ENCODE measurements around the gene DOCK2.

The DOCK2 gene

DNA sequence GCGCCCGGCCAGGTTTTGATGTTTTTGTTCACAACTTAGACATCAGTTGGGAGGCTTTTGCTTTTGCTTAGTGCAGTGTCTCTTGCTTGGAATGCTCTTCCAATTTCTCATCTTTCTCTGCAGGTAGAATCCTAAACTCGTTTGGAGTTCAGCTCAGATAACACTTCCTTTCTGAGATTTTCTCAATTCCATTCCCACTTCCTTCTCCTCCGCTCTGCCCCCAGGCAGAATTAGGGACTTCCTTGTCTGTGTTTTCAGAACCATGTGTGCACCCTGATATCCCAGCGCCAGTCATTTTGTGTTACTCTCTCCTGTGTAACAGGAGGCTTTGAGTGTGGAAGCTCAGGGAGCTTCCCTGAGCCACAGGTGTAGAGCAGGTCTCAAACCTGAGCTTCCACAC, 172.2 kb downstream of the DOCK2 start:
- Histone ChIP-seq H3K27ac (ENCODE audit: poor library complexity, severe bottlenecking) (no peak overlapping the region), H3K4me3 (ENCODE audit: severe bottlenecking) (no peak overlapping the region), H3K27me3 (ENCODE audit: insufficient read depth, poor library complexity, severe bottlenecking) (no peaks in the 10 kb centered on the region), H3K36me3 (ENCODE audit: low read depth) (no peaks in the 10 kb centered on the region), H3K9me3 (ENCODE audit: severe bottlenecking) (no peaks in the 10 kb centered on the region), H3K4me1 (ENCODE audit: insufficient read depth, poor library complexity, severe bottlenecking) (no peaks in the 10 kb centered on the region)
- DNase-seq (ENCODE audit: low spot score) (no peak), ATAC-seq (ENCODE audit: low read depth) (peak; percentile 17; the same call in 1 of the 3 replicates)
- TF ChIP-seq, protein P1, sequence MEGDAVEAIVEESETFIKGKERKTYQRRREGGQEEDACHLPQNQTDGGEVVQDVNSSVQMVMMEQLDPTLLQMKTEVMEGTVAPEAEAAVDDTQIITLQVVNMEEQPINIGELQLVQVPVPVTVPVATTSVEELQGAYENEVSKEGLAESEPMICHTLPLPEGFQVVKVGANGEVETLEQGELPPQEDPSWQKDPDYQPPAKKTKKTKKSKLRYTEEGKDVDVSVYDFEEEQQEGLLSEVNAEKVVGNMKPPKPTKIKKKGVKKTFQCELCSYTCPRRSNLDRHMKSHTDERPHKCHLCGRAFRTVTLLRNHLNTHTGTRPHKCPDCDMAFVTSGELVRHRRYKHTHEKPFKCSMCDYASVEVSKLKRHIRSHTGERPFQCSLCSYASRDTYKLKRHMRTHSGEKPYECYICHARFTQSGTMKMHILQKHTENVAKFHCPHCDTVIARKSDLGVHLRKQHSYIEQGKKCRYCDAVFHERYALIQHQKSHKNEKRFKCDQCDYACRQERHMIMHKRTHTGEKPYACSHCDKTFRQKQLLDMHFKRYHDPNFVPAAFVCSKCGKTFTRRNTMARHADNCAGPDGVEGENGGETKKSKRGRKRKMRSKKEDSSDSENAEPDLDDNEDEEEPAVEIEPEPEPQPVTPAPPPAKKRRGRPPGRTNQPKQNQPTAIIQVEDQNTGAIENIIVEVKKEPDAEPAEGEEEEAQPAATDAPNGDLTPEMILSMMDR (IDR thresholded peaks at IDR 0.05; ENCODE audit: poor library complexity, severe bottlenecking) = no peak

DNA sequence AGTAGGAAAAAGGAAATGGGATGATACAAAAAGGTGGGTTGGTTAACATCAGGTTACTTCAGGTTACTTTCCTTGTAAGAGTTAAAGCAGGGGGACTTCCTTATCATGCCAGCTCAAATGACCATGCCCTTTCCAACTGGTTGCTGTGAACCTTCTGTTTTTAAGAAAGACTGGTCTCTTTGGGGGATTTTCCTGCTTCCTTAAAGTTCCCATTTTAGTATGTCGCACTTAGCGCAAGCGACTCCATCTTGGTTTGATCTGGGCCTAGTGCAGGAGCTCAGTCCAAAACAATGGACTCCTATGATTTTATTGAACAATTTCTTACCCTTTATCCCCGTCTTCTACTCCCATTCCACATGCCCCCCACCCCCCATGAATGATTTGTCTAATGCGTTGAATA, 173.4 kb downstream of the DOCK2 start:
- Histone ChIP-seq H3K4me3 (ENCODE audit: severe bottlenecking) (no peak overlapping the region), H3K27me3 (ENCODE audit: insufficient read depth, poor library complexity, severe bottlenecking) (no peaks in the 10 kb centered on the region), H3K9me3 (ENCODE audit: severe bottlenecking) (no peaks in the 10 kb centered on the region), H3K27ac (ENCODE audit: poor library complexity, severe bottlenecking) (no peak overlapping the region), H3K4me1 (ENCODE audit: insufficient read depth, poor library complexity, severe bottlenecking) (no peaks in the 10 kb centered on the region), H3K36me3 (ENCODE audit: low read depth) (no peaks in the 10 kb centered on the region)
- ATAC-seq (ENCODE audit: low read depth) (no peak), DNase-seq (ENCODE audit: low spot score) (no peak)
- TF ChIP-seq, protein P1 (IDR thresholded peaks at IDR 0.05; ENCODE audit: poor library complexity, severe bottlenecking) = no peak

GRCh38 chr5:169811023-169811422, 173.9 kb downstream of the DOCK2 start:
- no peak for ATAC-seq (ENCODE audit: low read depth)

GRCh38 chr5:169811680-169812079, 174.6 kb downstream of the DOCK2 start:
- Histone ChIP-seq H3K4me1 (ENCODE audit: insufficient read depth, poor library complexity, severe bottlenecking) (no peaks in the 10 kb centered on the region), H3K9me3 (ENCODE audit: severe bottlenecking) (no peaks in the 10 kb centered on the region), H3K27ac (ENCODE audit: poor library complexity, severe bottlenecking) (no peak overlapping the region), H3K36me3 (ENCODE audit: low read depth) (no peaks in the 10 kb centered on the region), H3K27me3 (ENCODE audit: insufficient read depth, poor library complexity, severe bottlenecking) (no peaks in the 10 kb centered on the region), H3K4me3 (ENCODE audit: severe bottlenecking) (no peak overlapping the region)
- ATAC-seq (ENCODE audit: low read depth) (no peak), DNase-seq (ENCODE audit: low spot score) (no peak)
- TF ChIP-seq, protein P1 (IDR thresholded peaks at IDR 0.05; ENCODE audit: poor library complexity, severe bottlenecking) = no peak

More at GRCh38 chr5:169811023-169811422, 173.9 kb downstream of the DOCK2 start:
- Histone ChIP-seq H3K4me3 (ENCODE audit: severe bottlenecking) (no peak overlapping the region), H3K9me3 (ENCODE audit: severe bottlenecking) (no peaks in the 10 kb centered on the region), H3K4me1 (ENCODE audit: insufficient read depth, poor library complexity, severe bottlenecking) (no peaks in the 10 kb centered on the region), H3K27me3 (ENCODE audit: insufficient read depth, poor library complexity, severe bottlenecking) (no peaks in the 10 kb centered on the region), H3K27ac (ENCODE audit: poor library complexity, severe bottlenecking) (no peak overlapping the region), H3K36me3 (ENCODE audit: low read depth) (no peaks in the 10 kb centered on the region)
- no peak for DNase-seq (ENCODE audit: low spot score)
- TF ChIP-seq, protein P1 (IDR thresholded peaks at IDR 0.05; ENCODE audit: poor library complexity, severe bottlenecking) = no peak

DNA sequence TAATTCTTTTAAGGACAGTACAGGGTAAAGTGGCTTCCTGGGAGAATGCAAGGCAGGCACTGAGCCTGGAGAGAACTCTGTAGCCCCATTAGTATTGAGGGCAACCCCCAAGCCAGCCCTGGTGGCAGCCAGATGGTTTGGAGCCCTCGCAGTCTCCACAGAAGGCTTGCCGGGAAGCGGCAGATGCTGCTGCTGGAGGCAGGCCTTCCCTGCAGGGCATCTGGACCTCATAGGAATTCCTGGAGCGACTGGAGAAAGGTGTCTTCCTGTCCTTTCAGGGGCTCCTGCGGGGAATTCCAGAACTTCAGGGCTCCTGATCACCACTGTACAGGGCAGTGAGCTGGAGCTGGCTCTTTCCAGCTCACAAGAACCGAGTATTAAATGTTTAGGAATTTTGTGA, 175.7 kb downstream of the DOCK2 start:
- H3K36me3 ChIP-seq (ENCODE audit: low read depth) = no peaks in the 10 kb centered on the region
- no peak overlapping the region for H3K4me3 ChIP-seq (ENCODE audit: severe bottlenecking)
- no peaks in the 10 kb centered on the region for H3K27me3 ChIP-seq (ENCODE audit: insufficient read depth, poor library complexity, severe bottlenecking)
- TF ChIP-seq, protein P1 (IDR thresholded peaks at IDR 0.05; ENCODE audit: poor library complexity, severe bottlenecking) = no peak
- no peaks in the 10 kb centered on the region for H3K9me3 ChIP-seq (ENCODE audit: severe bottlenecking)
- peak; percentile 9; the same call in 2 of the 3 replicates for ATAC-seq (ENCODE audit: low read depth)
- no peaks in the 10 kb centered on the region for H3K4me1 ChIP-seq (ENCODE audit: insufficient read depth, poor library complexity, severe bottlenecking)
- H3K27ac ChIP-seq (ENCODE audit: poor library complexity, severe bottlenecking) = no peak overlapping the region
- DNase-seq (ENCODE audit: low spot score) = no peak
